K562 (cell line): ENCODE results near the gene GAL3ST1. TPM values are rescaled to one million over a fixed set of nuclear protein-coding genes. Genes with fewer than 3 reads are reported as not detected.

Source experiments
- ATAC-seq: fragments of 200-7000 bp; cut with Tn5 transposase; 3 replicates; pipeline ENCODE4 v1.9.1; 2020; ENCODE audit warnings: moderate library complexity
- BruUV-seq: library from RNA; stranded (reverse); fragments of 400-500 nt; replicated peaks from 2 replicates; lab custom pipeline; 2021; lab: Mats Ljungman, UMichigan
- CTCF ChIA-PET: fragments of 300-600 bp; formaldehyde crosslinking; extraction: SDS; loops from one replicate; lab custom pipeline; 2021; ENCODE audit warnings: low intra/inter-chr PET ratio; lab: Yijun Ruan, JAX
- POLR2A ChIA-PET: fragments of 300-600, 350-650 bp; sonication (Branson Sonifier 250); formaldehyde crosslinking; extraction: SDS; loops from one replicate; lab custom pipeline; 2021; ENCODE audit warnings: antibody characterized with exemption, inconsistent platforms; lab: Yijun Ruan, JAX
- DNase-seq, 4 experiments: peaks; one replicate each; pipeline versions ENCODE4 v3.0.0 to v3.0.0-alpha.2; 2011 to 2018; ENCODE audit warnings: low spot score in 3 of 4, mixed read lengths in 3 of 4; ENCODE audit errors: extremely low read depth in 1 of 4
- FAIRE-seq: peaks from 2 replicates; lab custom pipeline; 2011; peaks lifted over from hg19 to GRCh38; lab: Jason Lieb, UNC
- H2AFZ ChIP-seq: 2 replicates; pipeline ENCODE4 v1.6.0; 2011; ENCODE audit warnings: low read depth, low read length, control low read depth, inconsistent platforms
- H3K27ac ChIP-seq: fragments of 200-600 bp; 3 replicates; pipeline ENCODE4 v1.8.0; 2011; ENCODE audit warnings: low read depth, mild to moderate bottlenecking, control low read depth, inconsistent platforms, low read length, moderate library complexity, mixed read lengths; ENCODE audit errors: extremely low read depth
- H3K27me3 ChIP-seq, 2 experiments: fragments of 300-600 bp in 1 of 2; 2 replicates in 1 of 2; 3 replicates in 1 of 2; pipeline versions ENCODE4 v1.6.0 to v1.8.0; 2011; ENCODE audit warnings: inconsistent platforms in 2 of 2, low read length in 2 of 2, mild to moderate bottlenecking in 1 of 2, mixed read lengths in 1 of 2, moderate library complexity in 1 of 2; ENCODE audit not compliant: control insufficient read depth in 2 of 2, insufficient read depth in 2 of 2
- H3K36me3 ChIP-seq: fragments of 300-600 bp; 3 replicates; pipeline ENCODE4 v1.8.0; 2011; ENCODE audit warnings: mild to moderate bottlenecking, low read length, inconsistent platforms; ENCODE audit not compliant: control insufficient read depth, insufficient read depth
- H3K4me1 ChIP-seq, 2 experiments: fragments of 200-600 bp in 1 of 2; replicated peaks in 1 of 2; 2 replicates in 1 of 2; 3 replicates in 1 of 2; pipeline versions ENCODE4 v1.5.1 to v1.8.0; 2011; ENCODE audit warnings: inconsistent platforms in 2 of 2, low read length in 2 of 2, mild to moderate bottlenecking in 1 of 2, mixed read lengths in 1 of 2, moderate library complexity in 1 of 2; ENCODE audit not compliant: control insufficient read depth in 2 of 2, insufficient read depth in 2 of 2
- H3K4me2 ChIP-seq: 2 replicates; pipeline ENCODE4 v1.6.1; 2011; ENCODE audit warnings: low read length, control low read depth, inconsistent platforms, mixed read lengths; ENCODE audit not compliant: insufficient read depth
- H3K4me3 ChIP-seq: fragments of 200-600 bp; sonication (generic), shearing (Covaris generic); 2 replicates; pipeline ENCODE4 v1.5.1; 2016; ENCODE audit warnings: control low read depth, inconsistent platforms
- H3K79me2 ChIP-seq: fragments of 200-600 bp; 3 replicates; pipeline ENCODE4 v1.8.0; 2011; ENCODE audit warnings: low read length, inconsistent platforms; ENCODE audit not compliant: control insufficient read depth, insufficient read depth
- H3K9ac ChIP-seq, 2 experiments: 2 replicates each; pipeline versions ENCODE4 v1.6.0 to v1.6.1; 2011; ENCODE audit warnings: low read depth in 2 of 2, low read length in 2 of 2, control low read depth in 1 of 2, inconsistent platforms in 1 of 2, mild to moderate bottlenecking in 1 of 2, mixed read lengths in 1 of 2; ENCODE audit not compliant: insufficient read depth in 1 of 2
- H3K9me1 ChIP-seq: one replicate; pipeline ENCODE4 v1.6.0; 2011; ENCODE audit warnings: inconsistent platforms, mild to moderate bottlenecking, low read length, moderate library complexity; ENCODE audit not compliant: control insufficient read depth, insufficient read depth
- H3K9me3 ChIP-seq: replicated peaks from 2 replicates; pipeline ENCODE4 v1.5.1; 2011; ENCODE audit warnings: low read depth, low read length, inconsistent platforms; ENCODE audit not compliant: control insufficient read depth, insufficient read depth
- H4K20me1 ChIP-seq: replicated peaks from 2 replicates; pipeline ENCODE4 v1.6.1; 2011; ENCODE audit warnings: low read length, inconsistent platforms, mixed read lengths; ENCODE audit not compliant: control insufficient read depth, insufficient read depth
- C11orf30 ChIP-seq: fragments of 450-650 bp; IDR thresholded peaks from 2 replicates; pipeline ENCODE4 v1.6.1; 2016; ENCODE audit warnings: low read depth, mild to moderate bottlenecking
- CCAR2 ChIP-seq: fragments of 200-400 bp; formaldehyde crosslinking; IDR thresholded peaks from 2 replicates; pipeline ENCODE4 v1.6.1; 2017; ENCODE audit warnings: mild to moderate bottlenecking, low read depth, low read length
- DNMT1 ChIP-seq: fragments of 450-650 bp; IDR thresholded peaks from 2 replicates; pipeline ENCODE4 v1.6.1; 2016; ENCODE audit warnings: antibody characterized with exemption, mild to moderate bottlenecking
- FOXA3 ChIP-seq, 2 experiments: fragments of 450-650 bp in 1 of 2; sonication (generic) in 1 of 2; formaldehyde crosslinking; IDR thresholded peaks in 1 of 2; conservative IDR thresholded peaks in 1 of 2; 2 replicates each; pipeline versions ENCODE4 v1.4.0 to v1.8.0; 2020 to 2022; ENCODE audit warnings: mild to moderate bottlenecking in 2 of 2, missing genetic modification reagents in 1 of 2
- PCBP2 ChIP-seq: fragments of 200-400 bp; formaldehyde crosslinking; IDR thresholded peaks from 2 replicates; pipeline ENCODE4 v1.6.1; 2018; ENCODE audit warnings: low read length, low read depth, mild to moderate bottlenecking, moderate library complexity; ENCODE audit not compliant: poor library complexity, severe bottlenecking
- POU5F1 ChIP-seq: fragments of 150-350 bp; IDR thresholded peaks from 2 replicates; pipeline ENCODE4 v1.6.1; 2014; ENCODE audit warnings: borderline replicate concordance, low read length, low read depth, mild to moderate bottlenecking; ENCODE audit not compliant: partially characterized antibody
- RBM14 ChIP-seq: fragments of 200-400 bp; formaldehyde crosslinking; IDR thresholded peaks from 2 replicates; pipeline ENCODE4 v1.6.1; 2018; ENCODE audit warnings: low read depth, mild to moderate bottlenecking, low read length, moderate library complexity, borderline replicate concordance; ENCODE audit not compliant: insufficient read depth
- SMC3 ChIP-seq: conservative IDR thresholded peaks from 2 replicates; pipeline ENCODE4 v1.6.1; 2011; ENCODE audit warnings: low read depth, low read length, improper control_type of control experiment; ENCODE audit not compliant: insufficient read depth
- SP2 ChIP-seq: IDR thresholded peaks from 2 replicates; pipeline ENCODE4 v1.6.1; 2011; ENCODE audit warnings: mild to moderate bottlenecking, low read depth, low read length, moderate library complexity; ENCODE audit not compliant: poor library complexity, severe bottlenecking; ENCODE audit errors: extremely low read depth
- ZC3H4 ChIP-seq: sonication (generic); formaldehyde crosslinking; IDR thresholded peaks from 2 replicates; pipeline ENCODE4 v1.9.0; 2021; ENCODE audit warnings: missing genetic modification reagents, borderline replicate concordance
- ZNF444 ChIP-seq: fragments of 250-450 bp; sonication (Bioruptor Pico); IDR thresholded peaks from 2 replicates; pipeline ENCODE4 v1.4.0; 2020; ENCODE audit warnings: mild to moderate bottlenecking, moderate library complexity
- ZNF507 ChIP-seq: conservative IDR thresholded peaks from 2 replicates; pipeline ENCODE4 v1.6.1; 2017; ENCODE audit warnings: missing genetic modification characterization, missing compliant biosample characterization
- WGBS: fragments of 100-300 bp; shearing (Covaris generic); methylation state at CpG from one replicate; pipeline ENCODE4 v1.1.6; 2016; ENCODE audit warnings: low coverage, mixed read lengths; ENCODE audit not compliant: insufficient coverage; ENCODE audit errors: missing lambda C conversion rate; 5-methylcytosine and 5-hydroxymethylcytosine counted together
- in situ Hi-C: fragments of 300-500 bp; cut with MboI; formaldehyde crosslinking; loops from 4 replicates; pipeline ENCODE4 v1.15.0; 2018; ENCODE audit warnings: inconsistent platforms, mixed read lengths
- intact Hi-C: fragments of 100-400 bp; cut with micrococcal nuclease; formaldehyde crosslinking; loops from 2 replicates; pipeline ENCODE4 v1.14.2; 2022
- polyA plus RNA-seq, 8 experiments: library from polyadenylated mRNA; depleted of rRNA in 4 of 8; stranded (reverse) in 5 of 8; unstranded in 3 of 8; fragments of >200 nt; fragmentation: Nextera tagmentation in 2 of 8; fragmentation: Illumina TruSeq in 1 of 8; extraction: Ambion mirVana in 2 of 8; extraction: Trizol in 1 of 8; gene quantifications; 2 replicates each; pipeline versions ENCODE4 v1.2.1 to v1.2.3, GENCODE V29; 2011 to 2014; ENCODE audit warnings: inconsistent platforms in 1 of 8, missing spikeins in 1 of 8
- total RNA-seq, 7 experiments: library from RNA; depleted of rRNA in 6 of 7; stranded (reverse); fragments of >200 nt in 6 of 7; fragmentation: Illumina TruSeq in 2 of 7; extraction: Trizol in 2 of 7; gene quantifications; 2 replicates each; pipeline versions ENCODE4 v1.2.1 to v1.2.3, GENCODE V29; 2011 to 2021; ENCODE audit warnings: low replicate concordance in 1 of 7
- TF ChIP-seq, protein P1 (sequence below): fragments of 450-650 bp; IDR thresholded peaks from 2 replicates; pipeline ENCODE4 v1.6.1; 2016; ENCODE audit warnings: missing biosample characterization, missing genetic modification characterization
- TF ChIP-seq, protein P2 (sequence below): fragments of 250-450 bp; sonication (Bioruptor Pico); IDR thresholded peaks from 2 replicates; pipeline ENCODE4 v1.9.0; 2021; ENCODE audit warnings: mild to moderate bottlenecking, inconsistent platforms
- TF ChIP-seq, protein P3 (sequence below): fragments of 450-650 bp; IDR thresholded peaks from 2 replicates; pipeline ENCODE4 v1.6.1; 2018; ENCODE audit not compliant: partially characterized antibody

The GAL3ST1 gene
- total and polyA plus RNA-seq, 9 of the 15 experiments (the other 6 are each of a cell fraction or from before 2014, with no cell fraction given): 0.03 to 1.9 (median 0.33) TPM; not detected in 1

DNA sequence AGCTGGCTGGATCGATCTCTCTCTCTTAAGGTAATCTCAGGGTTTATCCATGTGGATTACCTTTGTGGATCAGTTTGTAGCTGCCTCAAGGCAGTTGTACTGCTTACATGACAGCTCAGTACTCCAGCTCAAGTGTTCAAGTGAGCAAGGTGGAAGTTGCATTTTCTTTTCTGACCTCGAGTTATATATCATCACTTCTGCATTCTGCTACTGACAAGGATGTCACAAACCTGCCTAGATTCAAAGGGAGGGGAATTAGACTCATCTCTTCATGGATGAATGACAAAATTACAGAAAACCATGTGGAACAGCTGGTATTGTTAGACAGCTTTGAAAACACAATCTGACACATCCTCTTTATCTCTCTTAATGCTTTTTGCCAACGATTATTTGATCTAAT is 26.5 kb upstream of the GAL3ST1 start:
- Histone ChIP-seq H3K4me1 (peaks cover 0 to 7% of the 10 kb centered on the region in 2 experiments; a peak in 3 of 5 replicates), H3K9ac (no peak overlapping the region), H3K9me1 (no peaks in the 10 kb centered on the region), H2AFZ (no peak overlapping the region), H3K27ac (no peak overlapping the region), H3K9me3 (no peaks in the 10 kb centered on the region), H3K79me2 (no peaks in the 10 kb centered on the region), H3K27me3 (no peaks in the 10 kb centered on the region), H3K4me3 (no peak overlapping the region), H3K4me2 (no peak overlapping the region), H3K36me3 (no peaks in the 10 kb centered on the region), H4K20me1 (no peaks in the 10 kb centered on the region)
- no peak for FAIRE-seq
- no peak for ATAC-seq
- in situ Hi-C loops: loop anchor here (10.0 kb wide), 1 partner anchor 316 kb away; the partner anchor contains the start of gene CASTOR1
- intact Hi-C loops: no loop called here
- 17% methylated on average over 3 of the region's 3 CpGs for whole genome bisulfite sequencing
- no peak for DNase-seq
- no TSS peak for BruUV-seq
- ChIA-PET CTCF (no interaction called here), POLR2A (interaction anchor here (0.6 to 1.4 kb wide), 2 partner anchors 10 to 963 kb away, joined by 6 to 7 read pairs; partner anchors contain the start of gene PES1)
- TF ChIP-seq ZNF507 (tag) (no peak), ZNF444 (CRISPR knock-in tag) (no peak), C11orf30 (no peak), ZC3H4 (CRISPR knock-in tag) (no peak), RBM14 (no peak), PCBP2 (no peak), FOXA3 (CRISPR knock-in tag; conservative IDR thresholded peaks at IDR 0.05 in 1 of 2, IDR thresholded peaks at IDR 0.05 in 1 of 2) (no peak), SMC3 (no peak), DNMT1 (no peak), CCAR2 (no peak), POU5F1 (no peak), SP2 (no peak)
- TF ChIP-seq, protein P1, sequence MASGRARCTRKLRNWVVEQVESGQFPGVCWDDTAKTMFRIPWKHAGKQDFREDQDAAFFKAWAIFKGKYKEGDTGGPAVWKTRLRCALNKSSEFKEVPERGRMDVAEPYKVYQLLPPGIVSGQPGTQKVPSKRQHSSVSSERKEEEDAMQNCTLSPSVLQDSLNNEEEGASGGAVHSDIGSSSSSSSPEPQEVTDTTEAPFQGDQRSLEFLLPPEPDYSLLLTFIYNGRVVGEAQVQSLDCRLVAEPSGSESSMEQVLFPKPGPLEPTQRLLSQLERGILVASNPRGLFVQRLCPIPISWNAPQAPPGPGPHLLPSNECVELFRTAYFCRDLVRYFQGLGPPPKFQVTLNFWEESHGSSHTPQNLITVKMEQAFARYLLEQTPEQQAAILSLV (tag): no peak
- TF ChIP-seq, protein P2, sequence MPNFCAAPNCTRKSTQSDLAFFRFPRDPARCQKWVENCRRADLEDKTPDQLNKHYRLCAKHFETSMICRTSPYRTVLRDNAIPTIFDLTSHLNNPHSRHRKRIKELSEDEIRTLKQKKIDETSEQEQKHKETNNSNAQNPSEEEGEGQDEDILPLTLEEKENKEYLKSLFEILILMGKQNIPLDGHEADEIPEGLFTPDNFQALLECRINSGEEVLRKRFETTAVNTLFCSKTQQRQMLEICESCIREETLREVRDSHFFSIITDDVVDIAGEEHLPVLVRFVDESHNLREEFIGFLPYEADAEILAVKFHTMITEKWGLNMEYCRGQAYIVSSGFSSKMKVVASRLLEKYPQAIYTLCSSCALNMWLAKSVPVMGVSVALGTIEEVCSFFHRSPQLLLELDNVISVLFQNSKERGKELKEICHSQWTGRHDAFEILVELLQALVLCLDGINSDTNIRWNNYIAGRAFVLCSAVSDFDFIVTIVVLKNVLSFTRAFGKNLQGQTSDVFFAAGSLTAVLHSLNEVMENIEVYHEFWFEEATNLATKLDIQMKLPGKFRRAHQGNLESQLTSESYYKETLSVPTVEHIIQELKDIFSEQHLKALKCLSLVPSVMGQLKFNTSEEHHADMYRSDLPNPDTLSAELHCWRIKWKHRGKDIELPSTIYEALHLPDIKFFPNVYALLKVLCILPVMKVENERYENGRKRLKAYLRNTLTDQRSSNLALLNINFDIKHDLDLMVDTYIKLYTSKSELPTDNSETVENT: no peak
- TF ChIP-seq, protein P3, sequence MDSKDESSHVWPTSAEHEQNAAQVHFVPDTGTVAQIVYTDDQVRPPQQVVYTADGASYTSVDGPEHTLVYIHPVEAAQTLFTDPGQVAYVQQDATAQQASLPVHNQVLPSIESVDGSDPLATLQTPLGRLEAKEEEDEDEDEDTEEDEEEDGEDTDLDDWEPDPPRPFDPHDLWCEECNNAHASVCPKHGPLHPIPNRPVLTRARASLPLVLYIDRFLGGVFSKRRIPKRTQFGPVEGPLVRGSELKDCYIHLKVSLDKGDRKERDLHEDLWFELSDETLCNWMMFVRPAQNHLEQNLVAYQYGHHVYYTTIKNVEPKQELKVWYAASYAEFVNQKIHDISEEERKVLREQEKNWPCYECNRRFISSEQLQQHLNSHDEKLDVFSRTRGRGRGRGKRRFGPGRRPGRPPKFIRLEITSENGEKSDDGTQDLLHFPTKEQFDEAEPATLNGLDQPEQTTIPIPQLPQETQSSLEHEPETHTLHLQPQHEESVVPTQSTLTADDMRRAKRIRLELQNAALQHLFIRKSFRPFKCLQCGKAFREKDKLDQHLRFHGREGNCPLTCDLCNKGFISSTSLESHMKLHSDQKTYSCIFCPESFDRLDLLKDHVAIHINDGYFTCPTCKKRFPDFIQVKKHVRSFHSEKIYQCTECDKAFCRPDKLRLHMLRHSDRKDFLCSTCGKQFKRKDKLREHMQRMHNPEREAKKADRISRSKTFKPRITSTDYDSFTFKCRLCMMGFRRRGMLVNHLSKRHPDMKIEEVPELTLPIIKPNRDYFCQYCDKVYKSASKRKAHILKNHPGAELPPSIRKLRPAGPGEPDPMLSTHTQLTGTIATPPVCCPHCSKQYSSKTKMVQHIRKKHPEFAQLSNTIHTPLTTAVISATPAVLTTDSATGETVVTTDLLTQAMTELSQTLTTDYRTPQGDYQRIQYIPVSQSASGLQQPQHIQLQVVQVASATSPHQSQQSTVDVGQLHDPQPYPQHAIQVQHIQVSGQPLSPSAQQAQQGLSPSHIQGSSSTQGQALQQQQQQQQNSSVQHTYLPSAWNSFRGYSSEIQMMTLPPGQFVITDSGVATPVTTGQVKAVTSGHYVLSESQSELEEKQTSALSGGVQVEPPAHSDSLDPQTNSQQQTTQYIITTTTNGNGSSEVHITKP: no peak
